Measurements from ENCODE around the gene ABCG4.
"Not testable (repeated sequence)": the region's sequence is repeated elsewhere in the genome, so short reads cannot be mapped to it uniquely, and the experiment has no call there.

Gene ABCG4

GRCh38 chr11:119149018-119149785, at the start of gene ABCG4:
TSS of gene ABCG4 (plus strand) at chr11:119149052. CDS start at chr11:119149966, 914 bp downstream.
- DNase-seq (ENCODE audit: low read depth in 3 of 3): peak in 1 of 3 experiments; percentile 21

DNA sequence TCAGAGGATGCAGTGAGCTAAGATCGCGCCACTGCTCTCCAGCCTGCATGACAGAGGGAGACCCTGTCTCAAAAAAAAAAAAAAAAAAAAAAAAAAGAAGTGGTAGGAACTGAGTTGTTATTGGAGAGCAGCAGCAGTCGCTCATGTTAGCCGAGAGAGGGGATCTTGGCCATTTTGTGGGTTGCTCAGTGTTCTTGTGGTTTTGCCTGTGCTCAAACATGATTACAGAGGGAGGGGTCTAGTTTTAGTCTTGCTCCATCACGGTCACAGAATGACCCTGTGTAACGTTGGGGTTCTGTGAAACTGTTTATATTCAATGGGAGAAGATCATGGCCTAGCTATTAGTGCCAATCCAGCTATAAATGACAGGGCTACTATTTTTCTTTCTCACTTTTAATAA, 49.1 kb upstream of the ABCG4 start:
- DNase-seq (ENCODE audit: low read depth in 3 of 3): no peak

- no peak for DNase-seq (ENCODE audit: low read depth in 3 of 3)
Observed at GRCh38 chr11:119100246-119100970, 48.4 kb upstream of the ABCG4 start.

DNA sequence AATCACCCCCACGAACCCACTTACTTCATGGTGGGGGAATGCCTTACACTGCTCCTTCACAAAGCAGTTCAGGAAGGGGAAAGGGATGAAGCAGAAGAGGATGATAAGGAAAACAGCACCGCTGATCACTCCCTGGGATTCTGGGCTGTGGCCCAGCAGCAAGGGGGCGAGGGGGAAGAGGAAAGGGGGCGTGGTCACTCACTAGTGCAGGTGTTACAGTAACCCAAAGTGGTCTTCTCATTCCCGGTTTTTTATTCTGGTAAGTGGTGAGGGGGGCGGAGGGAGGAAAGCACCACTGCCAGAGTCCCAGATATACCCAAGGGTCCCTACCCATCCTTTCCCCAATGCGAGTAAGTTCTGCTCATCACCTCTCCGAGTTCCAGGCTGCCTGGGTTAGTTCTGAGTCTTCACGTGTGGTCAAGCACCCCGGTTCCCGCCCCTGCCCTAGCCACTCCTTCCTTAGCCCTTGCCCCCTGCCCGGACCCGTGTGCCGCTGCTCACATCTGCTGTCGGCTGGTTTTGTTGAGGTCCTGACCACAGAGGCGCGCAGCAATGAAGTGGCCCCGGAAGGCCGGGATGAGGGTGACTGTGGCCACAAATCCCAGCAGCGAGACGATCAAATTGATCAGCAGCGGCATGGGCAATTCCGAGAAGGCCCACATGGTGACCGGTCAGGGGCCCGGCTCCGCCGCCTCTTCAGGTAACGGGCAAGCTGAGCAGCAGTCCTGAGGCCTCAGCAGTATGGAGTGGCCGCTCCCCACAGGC, 47.7 kb upstream of the ABCG4 start:
- DNase-seq (ENCODE audit: low read depth in 3 of 3): peak in 1 of 3 experiments; percentile 28

GRCh38 chr11:119101759-119102423, 47.0 kb upstream of the ABCG4 start, which contains the start of gene DPAGT1:
TSS of gene DPAGT1 (minus strand) at chr11:119101853. CDS start at chr11:119101655, 198 bp downstream.
- peak; percentile 65 to 83 (median 81) for DNase-seq (ENCODE audit: low read depth in 3 of 3)

- DNase-seq (ENCODE audit: low read depth in 3 of 3): not testable (repeated sequence)
Observed at GRCh38 chr11:119103161-119103664, 45.6 kb upstream of the ABCG4 start.

- no peak for DNase-seq (ENCODE audit: low read depth in 3 of 3)
Observed at GRCh38 chr11:119103793-119104192, 45.1 kb upstream of the ABCG4 start.

- peak; percentile 79 to 91 (median 79) for DNase-seq (ENCODE audit: low read depth in 3 of 3)
Observed at GRCh38 chr11:119106564-119107537, 42.0 kb upstream of the ABCG4 start, which contains the start of gene C2CD2L. TSS of gene C2CD2L (plus strand) at chr11:119107344. CDS start at chr11:119107742, 398 bp downstream.

DNA sequence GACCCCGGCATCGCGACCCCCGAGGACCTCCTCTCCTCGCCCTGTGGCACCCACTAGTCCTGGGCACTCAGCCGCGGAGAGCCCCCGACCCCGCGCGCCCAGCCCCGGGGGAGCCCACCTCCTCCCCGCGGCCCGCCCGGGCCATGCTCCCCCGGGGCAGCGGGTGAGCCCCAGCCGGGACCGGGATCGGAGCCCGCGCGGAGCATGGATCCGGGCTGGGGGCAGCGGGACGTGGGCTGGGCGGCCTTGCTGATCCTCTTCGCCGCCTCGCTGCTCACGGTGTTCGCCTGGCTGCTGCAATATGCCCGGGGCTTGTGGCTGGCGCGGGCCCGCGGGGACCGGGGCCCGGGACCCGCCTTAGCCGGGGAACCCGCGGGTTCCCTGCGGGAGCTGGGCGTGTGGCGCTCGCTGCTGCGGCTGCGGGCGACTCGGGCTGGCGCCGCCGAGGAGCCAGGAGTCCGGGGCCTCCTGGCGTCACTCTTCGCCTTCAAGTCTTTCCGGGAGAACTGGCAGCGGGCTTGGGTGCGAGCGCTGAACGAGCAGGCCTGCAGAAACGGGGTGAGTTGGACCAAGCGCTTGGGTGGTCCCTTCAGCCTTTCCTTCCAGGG, 41.2 kb upstream of the ABCG4 start:
- no peak for DNase-seq (ENCODE audit: low read depth in 3 of 3)

DNA sequence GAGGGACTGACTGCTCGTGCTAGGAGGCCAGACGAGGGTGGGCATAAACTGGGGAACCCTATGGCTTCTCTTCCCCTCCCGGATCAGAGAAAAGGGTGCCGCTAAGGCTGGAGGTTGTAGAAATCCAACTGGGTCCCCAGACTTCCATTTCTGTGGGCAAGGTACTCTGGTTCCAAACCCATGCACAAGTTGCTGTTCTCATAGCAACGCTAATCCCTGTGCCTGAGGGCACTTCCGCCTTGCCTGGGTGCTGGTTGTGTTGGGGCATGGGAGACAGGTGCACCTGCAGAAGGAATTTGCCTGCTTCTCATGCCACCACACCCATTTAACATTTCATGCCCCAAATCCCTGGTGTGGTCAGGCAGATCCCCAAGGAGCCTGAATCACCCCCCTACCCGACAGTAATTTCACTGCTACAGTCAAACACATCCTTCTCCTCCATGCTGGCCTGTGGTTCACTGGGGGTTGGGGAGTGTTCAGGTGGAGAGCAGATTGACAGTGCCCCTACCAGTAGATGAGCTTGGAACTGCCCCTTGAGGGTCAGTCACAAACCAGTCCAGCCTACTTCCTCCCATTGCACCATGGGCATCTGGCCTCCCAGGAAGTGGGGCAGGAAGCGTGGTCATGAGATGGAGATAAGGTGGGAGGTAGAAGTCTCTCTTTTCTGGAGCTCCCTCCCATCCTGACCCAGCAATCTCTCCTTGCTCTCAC, 40.6 kb upstream of the ABCG4 start:
- peak in 1 of 3 experiments; percentile 25 for DNase-seq (ENCODE audit: low read depth in 3 of 3)

DNA sequence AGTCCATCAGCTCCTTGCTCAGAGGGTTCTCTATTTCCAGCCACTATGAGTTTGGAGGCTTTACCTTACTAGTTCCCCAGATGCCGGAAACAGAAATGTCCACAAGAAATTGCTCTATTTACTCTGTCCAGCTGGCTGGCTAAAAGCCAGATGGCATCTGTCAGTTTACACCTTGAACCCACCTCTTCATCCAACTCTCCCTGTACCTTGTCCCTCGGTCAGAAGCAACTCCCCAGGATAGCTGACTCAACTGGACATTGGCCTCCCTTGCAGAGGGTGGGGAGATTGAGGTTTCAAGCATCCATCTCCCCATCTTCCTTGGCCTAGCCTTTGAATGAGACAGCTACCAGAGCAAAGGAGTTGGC, 40.0 kb upstream of the ABCG4 start:
- DNase-seq (ENCODE audit: low read depth in 3 of 3): no peak

DNA sequence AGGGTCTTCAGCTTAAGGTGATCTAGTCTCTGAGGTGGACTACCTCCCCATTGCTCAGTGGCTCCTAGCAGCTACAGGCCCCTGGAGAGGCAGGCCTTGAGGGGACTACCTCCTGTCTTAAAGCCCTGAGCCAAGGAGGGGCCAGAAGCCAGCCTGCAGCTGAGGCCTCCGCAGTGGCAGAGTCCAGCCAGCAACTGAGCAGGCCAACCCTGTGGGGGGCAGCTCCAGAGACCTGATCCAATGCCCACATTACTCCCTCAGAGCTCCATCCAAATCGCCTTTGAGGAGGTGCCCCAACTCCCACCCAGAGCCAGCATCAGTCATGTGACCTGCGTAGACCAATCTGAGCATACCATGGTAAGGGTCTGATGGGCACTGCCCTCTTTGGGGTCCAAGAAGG, 39.0 kb upstream of the ABCG4 start:
- DNase-seq (ENCODE audit: low read depth in 3 of 3): no peak

DNA sequence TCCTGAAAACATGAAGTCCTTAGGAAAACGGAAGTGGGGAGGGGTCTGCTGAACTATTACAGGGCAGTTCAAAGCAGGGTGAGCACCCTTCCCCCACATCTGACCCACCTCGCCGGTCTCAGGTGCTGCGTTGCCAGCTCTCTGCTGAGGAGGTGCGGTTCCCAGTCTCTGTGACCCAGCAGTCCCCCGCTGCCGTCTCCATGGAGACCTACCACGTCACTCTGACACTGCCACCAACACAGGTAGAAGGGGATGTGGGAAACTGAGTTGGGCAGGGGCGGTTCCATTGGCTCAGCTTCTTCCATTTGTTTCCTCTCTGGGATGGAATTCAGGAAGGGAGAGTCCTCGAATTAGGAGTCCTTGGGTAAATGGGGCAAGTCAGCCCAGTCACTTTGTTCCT, 38.4 kb upstream of the ABCG4 start:
- no peak for DNase-seq (ENCODE audit: low read depth in 3 of 3)

GRCh38 chr11:119111361-119111925, 37.4 kb upstream of the ABCG4 start:
- DNase-seq (ENCODE audit: low read depth in 3 of 3): no peak

- DNase-seq (ENCODE audit: low read depth in 3 of 3): no peak
Observed at GRCh38 chr11:119112314-119113020, 36.4 kb upstream of the ABCG4 start.

GRCh38 chr11:119113716-119114115, 35.1 kb upstream of the ABCG4 start:
- no peak for DNase-seq (ENCODE audit: low read depth in 3 of 3)

GRCh38 chr11:119114351-119114750, 34.5 kb upstream of the ABCG4 start:
- no peak for DNase-seq (ENCODE audit: low read depth in 3 of 3)
